Superior temporal gyrus (tissue), 1 donor: Measurements from ENCODE around the gene PSG1.
"Not testable (repeated sequence)": the region's sequence is repeated elsewhere in the genome, so short reads cannot be mapped to it uniquely, and the experiment has no call there.

Experiments used
- DNase-seq: peaks from one replicate; pipeline ENCODE4 v3.0.0-alpha.2; 2016; ENCODE audit errors: extremely low spot score

PSG1 gene

GRCh38 chr19:42879613-42880012 is at the start of gene PSG1:
TSS of gene PSG1 (minus strand) at chr19:42879713. CDS start at chr19:42879581, 132 bp downstream.
- no peak for DNase-seq

GRCh38 chr19:42928896-42929295 is 49.4 kb upstream of the PSG1 start:
- no peak for DNase-seq

- no peak for DNase-seq
Observed at GRCh38 chr19:42926781-42927180, 47.3 kb upstream of the PSG1 start.

- DNase-seq, result peak; percentile 14
Observed at GRCh38 chr19:42923106-42923505, 43.6 kb upstream of the PSG1 start.

GRCh38 chr19:42920971-42921370 is 41.5 kb upstream of the PSG1 start:
- not testable (repeated sequence) for DNase-seq

- no peak for DNase-seq
Observed at GRCh38 chr19:42919757-42920079, 40.2 kb upstream of the PSG1 start.

- DNase-seq, result not testable (repeated sequence)
Observed at GRCh38 chr19:42919070-42919756, 39.7 kb upstream of the PSG1 start.

GRCh38 chr19:42918377-42919069 is 39.0 kb upstream of the PSG1 start:
- DNase-seq, result not testable (repeated sequence)

- not testable (repeated sequence) for DNase-seq
Observed at GRCh38 chr19:42917634-42918033, 38.1 kb upstream of the PSG1 start, which contains the start of gene PSG6. TSS of gene PSG6 (minus strand) at chr19:42917894. CDS start at chr19:42917792, 102 bp downstream.

GRCh38 chr19:42916931-42917330 is 37.4 kb upstream of the PSG1 start:
- DNase-seq, result not testable (repeated sequence)

- DNase-seq, result not testable (repeated sequence)
Observed at GRCh38 chr19:42913516-42913915, 34.0 kb upstream of the PSG1 start.

- DNase-seq, result not testable (repeated sequence)
Observed at GRCh38 chr19:42912941-42913340, 33.4 kb upstream of the PSG1 start.

GRCh38 chr19:42911731-42912130 is 32.2 kb upstream of the PSG1 start:
- DNase-seq, result not testable (repeated sequence)

- DNase-seq, result not testable (repeated sequence)
Observed at GRCh38 chr19:42906162-42906561, 26.6 kb upstream of the PSG1 start.

GRCh38 chr19:42900561-42900960 is 21.0 kb upstream of the PSG1 start:
- not testable (repeated sequence) for DNase-seq

GRCh38 chr19:42899674-42900073 is 20.2 kb upstream of the PSG1 start:
- not testable (repeated sequence) for DNase-seq

- not testable (repeated sequence) for DNase-seq
Observed at GRCh38 chr19:42899110-42899509, 19.6 kb upstream of the PSG1 start.

GRCh38 chr19:42898656-42899055 is 19.1 kb upstream of the PSG1 start:
- DNase-seq, result not testable (repeated sequence)

GRCh38 chr19:42897729-42898128 is 18.2 kb upstream of the PSG1 start:
- DNase-seq, result not testable (repeated sequence)

- not testable (repeated sequence) for DNase-seq
Observed at GRCh38 chr19:42890446-42890845, 10.9 kb upstream of the PSG1 start.

- DNase-seq, result not testable (repeated sequence)
Observed at GRCh38 chr19:42887876-42888445, 8.4 kb upstream of the PSG1 start.

- DNase-seq, result not testable (repeated sequence)
Observed at GRCh38 chr19:42882730-42883129, 3.2 kb upstream of the PSG1 start.

GRCh38 chr19:42882010-42882409 is 2.5 kb upstream of the PSG1 start:
- not testable (repeated sequence) for DNase-seq
